Activated CD4-positive, alpha-beta T cell treated with anti-CD3 and anti-CD28 coated beads, Interleukin-2, amount 10 ng/mL, durations not matched to agents 24 days and 14 days (primary cell): ENCODE results near the gene SUSD5. TPM values are rescaled to one million over a fixed set of nuclear protein-coding genes. Genes with fewer than 3 reads are reported as not detected.
A peak's percentile ranks its signal among the peaks of the same experiment; 100 is the strongest.

ENCODE experiments used
- DNase-seq: peaks from one replicate; pipeline ENCODE4 v3.0.0; 2022
- H3K27ac Mint-ChIP-seq: one replicate; pipeline ENCODE4 v1.8.0; 2022; ENCODE audit warnings: mild to moderate bottlenecking, mixed read lengths
- H3K27me3 Mint-ChIP-seq: one replicate; pipeline ENCODE4 v1.8.0; 2022; ENCODE audit warnings: mixed read lengths
- H3K36me3 Mint-ChIP-seq: one replicate; pipeline ENCODE4 v1.8.0; 2022; ENCODE audit warnings: low read depth, mild to moderate bottlenecking, mixed read lengths
- H3K4me1 Mint-ChIP-seq: one replicate; pipeline ENCODE4 v1.8.0; 2021; ENCODE audit warnings: mixed read lengths
- H3K4me3 Mint-ChIP-seq: one replicate; pipeline ENCODE4 v1.8.0; 2022; ENCODE audit warnings: mild to moderate bottlenecking, moderate library complexity, mixed read lengths
- H3K9me3 Mint-ChIP-seq: one replicate; pipeline ENCODE4 v1.8.0; 2021; ENCODE audit warnings: mixed read lengths
- intact Hi-C: fragments of 100-400 bp; cut with micrococcal nuclease; formaldehyde crosslinking; loops from one replicate; pipeline ENCODE4 v1.15.1; 2023
- total RNA-seq: library from RNA; stranded (reverse); gene quantifications from 2 replicates; pipeline ENCODE4 v1.2.3, GENCODE V29; 2022

The SUSD5 gene
- total RNA-seq, 1 donor from 2014 or later = not detected

DNA sequence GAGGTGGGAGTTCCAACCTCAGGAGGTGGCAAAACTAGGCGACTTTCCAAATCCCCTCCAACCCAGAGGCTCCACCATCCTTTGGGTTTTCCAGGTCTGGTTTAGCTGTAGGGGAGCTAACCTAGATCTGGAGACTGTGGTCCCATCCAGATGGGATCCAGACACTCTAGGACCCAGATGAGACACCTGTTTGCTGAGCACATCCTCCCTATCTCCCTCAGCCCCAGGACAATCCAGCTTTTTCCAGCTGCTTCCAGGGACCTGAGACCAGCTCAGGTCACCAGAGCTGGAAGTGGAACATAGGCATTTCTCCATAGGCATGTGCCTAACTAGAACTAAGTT, 86.6 kb downstream of the SUSD5 start:
- intact Hi-C loops = no loop called here
- Mint-ChIP-seq H3K9me3 (no peaks in the 10 kb centered on the region), H3K27ac (no peak overlapping the region), H3K4me1 (peaks cover 7% of the 10 kb centered on the region), H3K27me3 (no peaks in the 10 kb centered on the region), H3K4me3 (no peak overlapping the region), H3K36me3 (peaks cover 7% of the 10 kb centered on the region)
- no peak for DNase-seq

DNA sequence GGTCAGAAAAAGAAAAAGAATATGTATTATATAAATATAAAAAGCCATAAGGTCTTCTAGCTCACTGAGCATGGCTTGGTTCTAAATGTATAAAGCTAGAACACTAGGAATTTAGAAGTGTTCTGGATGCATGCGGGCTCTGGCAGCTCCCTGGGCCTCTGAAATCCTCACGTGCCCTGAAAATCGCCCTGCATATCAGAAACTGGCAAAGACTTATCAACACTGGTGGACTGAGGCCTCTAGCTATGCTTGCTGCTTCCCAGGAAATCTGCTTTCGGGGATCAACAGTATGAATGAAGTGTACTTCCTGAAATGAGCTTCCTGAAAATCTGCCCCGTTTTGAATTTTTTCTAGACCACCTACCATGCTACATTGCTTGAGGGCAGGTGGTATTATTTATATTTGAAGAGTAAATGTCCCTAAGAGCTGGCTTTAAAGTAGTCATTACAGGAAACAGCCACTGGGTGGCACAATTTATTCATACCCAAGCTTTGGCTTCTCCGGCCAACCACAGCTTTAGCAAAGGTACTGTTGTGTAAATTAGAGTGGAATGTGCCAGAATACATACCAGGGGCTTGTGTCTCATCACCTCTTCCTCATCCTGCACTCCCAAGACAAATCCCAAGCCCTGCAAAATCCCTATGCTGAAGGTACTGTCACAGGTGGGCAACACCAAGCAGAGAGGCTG, 87.1 kb downstream of the SUSD5 start:
- Mint-ChIP-seq H3K27ac (no peak overlapping the region), H3K9me3 (no peaks in the 10 kb centered on the region), H3K36me3 (peaks cover 4% of the 10 kb centered on the region), H3K4me3 (no peak overlapping the region), H3K4me1 (peaks cover 6% of the 10 kb centered on the region), H3K27me3 (no peaks in the 10 kb centered on the region)
- DNase-seq = peak; percentile 82
- intact Hi-C loops = loop anchor here (1.0 to 2.0 kb wide), 2 partner anchors 241 to 655 kb away; no protein-coding TSS in a partner anchor

DNA sequence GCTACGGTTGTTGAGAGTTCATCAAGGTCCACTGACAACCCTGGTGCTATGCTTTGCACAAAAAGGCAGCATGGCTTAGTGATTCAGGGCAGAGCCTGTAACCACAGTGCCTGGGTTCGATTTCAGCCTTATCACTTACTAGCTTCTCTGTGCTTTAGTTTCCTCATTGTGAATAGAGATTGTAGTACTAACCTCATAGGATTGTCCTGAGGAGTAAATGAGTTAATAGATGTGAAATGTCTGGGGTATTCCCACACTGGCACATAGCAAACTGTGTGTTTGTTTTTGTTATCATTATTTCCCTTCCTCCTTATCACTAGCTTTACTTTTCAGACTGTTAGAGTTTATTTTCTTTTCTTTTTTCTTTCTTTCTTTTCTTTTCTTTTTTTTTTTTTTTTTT, 88.5 kb downstream of the SUSD5 start:
- Mint-ChIP-seq H3K27ac (no peak overlapping the region), H3K27me3 (no peaks in the 10 kb centered on the region), H3K36me3 (peaks cover 7% of the 10 kb centered on the region), H3K4me1 (peaks cover 6% of the 10 kb centered on the region), H3K4me3 (no peak overlapping the region), H3K9me3 (no peaks in the 10 kb centered on the region)
- no peak for DNase-seq
- intact Hi-C loops = loop anchor here (2.0 kb wide), 1 partner anchor 657 kb away; no protein-coding TSS in a partner anchor

DNA sequence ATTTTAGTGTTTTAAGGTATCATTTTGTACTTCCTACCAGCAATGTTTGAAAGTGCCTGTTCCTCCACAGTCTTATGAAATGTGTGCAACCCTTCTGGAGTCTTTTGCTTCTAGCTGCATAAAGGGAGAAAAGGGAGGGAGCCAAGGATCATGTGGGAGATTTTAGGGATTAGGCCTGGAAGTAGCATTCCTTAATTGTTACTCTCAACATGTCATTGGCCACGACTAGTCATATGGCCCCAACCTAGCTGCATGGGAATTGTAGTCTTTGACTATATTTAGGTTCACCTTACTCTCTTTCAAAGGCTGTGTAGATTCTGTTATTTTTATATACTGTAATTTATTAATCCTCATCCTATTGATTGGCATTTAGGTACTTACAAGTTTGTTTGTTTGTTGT, 89.9 kb downstream of the SUSD5 start:
- Mint-ChIP-seq H3K4me3 (no peak overlapping the region), H3K27me3 (no peaks in the 10 kb centered on the region), H3K36me3 (peaks cover 12% of the 10 kb centered on the region), H3K4me1 (peaks cover 4% of the 10 kb centered on the region), H3K9me3 (no peaks in the 10 kb centered on the region), H3K27ac (no peak overlapping the region)
- no peak for DNase-seq
- intact Hi-C loops = no loop called here

DNA sequence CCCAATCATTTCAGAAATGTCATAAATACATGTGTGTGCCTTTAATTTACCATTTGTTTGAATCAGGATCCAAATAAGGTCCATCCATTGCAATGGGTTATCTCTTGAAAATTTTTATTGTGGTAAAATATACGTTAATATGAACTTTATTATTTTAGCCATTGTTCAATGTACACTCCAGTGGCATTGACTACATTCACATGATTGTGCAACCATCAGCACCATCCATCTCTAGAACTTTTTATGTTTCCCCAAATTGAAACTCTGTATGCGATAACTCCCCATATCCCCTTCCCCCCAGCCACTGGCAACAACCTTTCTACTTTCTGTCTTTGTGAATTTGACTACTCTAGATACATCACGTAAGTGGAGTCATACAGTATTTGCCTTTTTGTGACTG, 92.8 kb downstream of the SUSD5 start:
- H3K4me1 Mint-ChIP-seq = peaks cover 4% of the 10 kb centered on the region
- no peaks in the 10 kb centered on the region for H3K9me3 Mint-ChIP-seq
- H3K27ac Mint-ChIP-seq = no peak overlapping the region
- DNase-seq = no peak
- H3K36me3 Mint-ChIP-seq = peaks cover 9% of the 10 kb centered on the region
- intact Hi-C loops = no loop called here
- no peaks in the 10 kb centered on the region for H3K27me3 Mint-ChIP-seq
- H3K4me3 Mint-ChIP-seq = no peak overlapping the region

DNA sequence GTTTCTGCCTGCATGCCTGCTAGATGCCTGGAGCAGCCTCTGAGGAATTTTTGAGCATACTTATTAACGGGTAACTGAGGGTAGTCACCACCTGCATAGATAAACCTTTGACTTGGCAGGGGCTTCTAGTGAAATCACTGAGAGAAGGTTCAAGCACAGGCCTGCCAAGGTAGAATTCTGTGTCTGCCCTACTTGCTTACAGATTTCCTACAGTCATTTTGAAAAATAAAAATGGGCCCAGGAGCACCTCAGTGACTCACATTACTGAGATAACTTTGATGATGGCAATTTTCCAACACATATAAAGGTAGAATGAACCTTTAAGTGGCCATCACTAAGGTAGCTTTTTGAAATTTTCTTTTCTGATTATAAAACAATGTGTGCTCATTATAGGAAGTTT, 94.0 kb downstream of the SUSD5 start:
- H3K27me3 Mint-ChIP-seq = no peaks in the 10 kb centered on the region

DNA sequence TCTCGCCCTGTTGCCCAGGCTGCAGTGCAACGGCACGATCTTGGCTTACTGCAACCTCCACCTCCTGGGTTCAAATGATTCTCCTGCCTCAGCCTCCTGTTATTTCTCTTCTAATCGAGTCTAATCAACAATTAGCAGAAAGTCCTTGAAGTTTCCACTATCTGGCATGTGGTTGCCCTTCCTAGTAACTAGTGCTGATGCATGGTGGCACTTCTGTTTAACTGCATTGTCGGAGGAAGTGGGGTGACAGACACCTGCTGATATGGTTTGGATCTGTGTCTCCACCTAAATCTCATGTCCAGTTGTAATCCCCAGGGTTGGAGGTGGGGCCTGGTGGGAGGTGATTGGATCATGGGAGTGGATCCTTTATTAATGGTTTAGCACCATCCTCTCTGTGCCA, 95.6 kb downstream of the SUSD5 start:
- H3K4me1 Mint-ChIP-seq = peaks cover 6% of the 10 kb centered on the region
- DNase-seq = no peak
- peaks cover 9% of the 10 kb centered on the region for H3K36me3 Mint-ChIP-seq
- H3K9me3 Mint-ChIP-seq = no peaks in the 10 kb centered on the region
- H3K27ac Mint-ChIP-seq = no peak overlapping the region
- intact Hi-C loops = no loop called here
- no peaks in the 10 kb centered on the region for H3K27me3 Mint-ChIP-seq
- H3K4me3 Mint-ChIP-seq = no peak overlapping the region

More for the DNA sequence above, 94.0 kb downstream of the SUSD5 start:
- no peak for DNase-seq
- Mint-ChIP-seq H3K36me3 (peaks cover 9% of the 10 kb centered on the region), H3K4me1 (peaks cover 4% of the 10 kb centered on the region), H3K4me3 (no peak overlapping the region), H3K9me3 (no peaks in the 10 kb centered on the region), H3K27ac (no peak overlapping the region)
- intact Hi-C loops = no loop called here

DNA sequence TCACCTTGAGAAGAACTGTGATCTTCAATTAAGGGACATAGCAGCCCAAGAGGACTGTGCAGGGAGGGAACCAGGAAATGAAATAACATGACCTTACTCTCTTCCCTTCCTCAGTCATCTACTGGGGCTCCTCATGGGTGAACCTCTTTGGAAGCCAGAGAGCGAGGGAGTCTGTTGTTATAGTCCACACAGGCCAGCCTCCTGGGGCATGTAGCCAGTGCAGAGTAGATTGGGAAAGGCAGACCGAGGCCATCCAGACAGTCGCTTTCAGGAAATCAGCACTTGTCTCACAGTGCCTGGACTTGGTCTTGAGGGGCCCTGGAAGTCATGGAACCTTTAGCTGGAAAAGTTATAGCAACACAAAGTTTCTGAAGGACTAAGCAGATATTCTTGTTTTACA, 98.7 kb downstream of the SUSD5 start:
- Mint-ChIP-seq H3K36me3 (peaks cover 4% of the 10 kb centered on the region), H3K9me3 (no peaks in the 10 kb centered on the region), H3K27ac (no peak overlapping the region), H3K4me1 (peaks cover 6% of the 10 kb centered on the region), H3K4me3 (no peak overlapping the region), H3K27me3 (no peaks in the 10 kb centered on the region)
- DNase-seq = no peak
- intact Hi-C loops = no loop called here

DNA sequence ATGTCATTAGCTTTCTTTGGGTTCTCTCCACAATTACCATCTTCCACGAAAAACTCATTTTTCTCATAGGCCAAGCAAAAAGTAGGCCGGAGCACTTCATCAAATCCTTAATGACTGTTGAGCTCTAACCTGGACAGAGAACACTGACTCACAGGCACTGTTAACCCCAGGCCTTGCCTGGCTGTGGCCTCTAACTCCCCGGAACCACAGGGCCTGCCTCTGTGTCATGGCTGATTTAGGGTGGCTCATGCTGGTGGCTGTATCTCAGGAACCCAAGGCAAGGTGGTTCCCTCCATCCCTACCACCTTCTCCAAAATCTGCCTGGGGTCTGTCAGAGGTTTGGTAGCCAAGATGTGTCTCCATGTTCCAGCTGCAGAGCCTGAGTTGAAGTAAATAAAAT, 101.1 kb downstream of the SUSD5 start:
- Mint-ChIP-seq H3K4me3 (no peak overlapping the region), H3K9me3 (no peaks in the 10 kb centered on the region), H3K27ac (no peak overlapping the region), H3K27me3 (no peaks in the 10 kb centered on the region), H3K4me1 (peaks cover 8% of the 10 kb centered on the region), H3K36me3 (no peaks in the 10 kb centered on the region)
- intact Hi-C loops = no loop called here
- DNase-seq = no peak

DNA sequence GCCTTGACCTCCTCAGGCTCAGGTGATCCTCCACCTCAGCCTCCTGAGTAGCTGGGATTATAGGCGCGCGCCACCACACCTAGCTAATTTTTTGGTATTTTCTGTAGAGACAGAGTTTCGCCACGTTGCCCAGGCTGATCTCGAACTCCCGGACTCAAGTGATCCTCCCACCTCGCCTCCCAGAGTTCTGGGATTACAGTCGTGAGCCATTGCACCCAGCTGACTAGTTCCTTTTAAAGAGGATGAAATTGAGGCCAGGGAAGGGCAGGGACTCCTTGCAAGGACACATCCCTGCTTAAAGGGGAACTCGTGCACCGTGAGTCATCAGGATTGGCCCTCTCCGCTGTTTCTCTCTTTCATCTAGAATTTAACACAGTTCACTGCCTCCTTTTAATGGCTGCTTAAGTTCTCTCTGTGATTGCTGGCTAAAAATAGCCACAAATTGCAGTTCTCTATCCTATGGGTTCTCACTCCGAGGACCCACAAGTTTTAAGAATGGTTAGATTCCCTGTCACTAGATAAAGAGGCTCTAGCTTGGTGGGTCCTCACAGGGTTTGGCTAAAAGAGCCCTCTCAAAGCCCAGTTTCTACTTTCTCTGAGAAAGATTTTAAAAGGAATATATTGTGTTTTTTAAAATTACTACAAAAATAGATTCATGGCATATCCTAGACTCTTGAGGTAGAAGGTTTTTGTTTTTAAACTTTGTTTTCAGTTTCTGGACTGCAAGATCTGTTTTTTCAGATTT, 103.4 kb downstream of the SUSD5 start:
- H3K27me3 Mint-ChIP-seq = no peaks in the 10 kb centered on the region
- DNase-seq = no peak
- H3K36me3 Mint-ChIP-seq = no peaks in the 10 kb centered on the region
- intact Hi-C loops = no loop called here
- H3K4me3 Mint-ChIP-seq = peak overlapping the region; percentile 51
- H3K9me3 Mint-ChIP-seq = no peaks in the 10 kb centered on the region
- H3K4me1 Mint-ChIP-seq = peaks cover 18% of the 10 kb centered on the region
- peak overlapping the region; percentile 20 for H3K27ac Mint-ChIP-seq

DNA sequence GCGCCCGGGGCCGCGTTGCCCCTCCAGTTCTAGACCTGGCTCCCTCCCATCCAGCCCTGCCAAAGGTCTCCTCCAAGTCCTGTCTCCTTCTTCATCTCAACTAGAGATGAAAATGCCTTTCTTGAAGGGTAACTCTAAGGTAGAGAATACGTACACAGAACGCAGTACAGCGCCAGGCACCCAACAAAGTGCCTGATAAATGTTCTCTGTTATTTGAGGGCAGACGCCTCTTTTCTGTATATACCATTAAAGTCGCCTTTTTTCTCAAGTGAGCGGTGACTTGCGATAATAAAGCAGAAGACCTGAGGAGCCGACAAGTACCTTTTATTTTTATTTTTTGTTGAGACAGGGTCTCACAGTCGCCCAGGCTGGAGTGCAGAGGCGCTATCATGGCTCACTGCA, 104.0 kb downstream of the SUSD5 start:
- no peaks in the 10 kb centered on the region for H3K9me3 Mint-ChIP-seq
- peaks cover 18% of the 10 kb centered on the region for H3K4me1 Mint-ChIP-seq
- H3K27ac Mint-ChIP-seq = peak overlapping the region; percentile 81
- H3K36me3 Mint-ChIP-seq = no peaks in the 10 kb centered on the region
- H3K27me3 Mint-ChIP-seq = no peaks in the 10 kb centered on the region
- H3K4me3 Mint-ChIP-seq = peak overlapping the region; percentile 84
- intact Hi-C loops = loop anchor here (1.0 to 5.0 kb wide), 3 partner anchors 17 to 92 kb away; partner anchors contain the start of genes GLB1 and TMPPE
- no peak for DNase-seq

DNA sequence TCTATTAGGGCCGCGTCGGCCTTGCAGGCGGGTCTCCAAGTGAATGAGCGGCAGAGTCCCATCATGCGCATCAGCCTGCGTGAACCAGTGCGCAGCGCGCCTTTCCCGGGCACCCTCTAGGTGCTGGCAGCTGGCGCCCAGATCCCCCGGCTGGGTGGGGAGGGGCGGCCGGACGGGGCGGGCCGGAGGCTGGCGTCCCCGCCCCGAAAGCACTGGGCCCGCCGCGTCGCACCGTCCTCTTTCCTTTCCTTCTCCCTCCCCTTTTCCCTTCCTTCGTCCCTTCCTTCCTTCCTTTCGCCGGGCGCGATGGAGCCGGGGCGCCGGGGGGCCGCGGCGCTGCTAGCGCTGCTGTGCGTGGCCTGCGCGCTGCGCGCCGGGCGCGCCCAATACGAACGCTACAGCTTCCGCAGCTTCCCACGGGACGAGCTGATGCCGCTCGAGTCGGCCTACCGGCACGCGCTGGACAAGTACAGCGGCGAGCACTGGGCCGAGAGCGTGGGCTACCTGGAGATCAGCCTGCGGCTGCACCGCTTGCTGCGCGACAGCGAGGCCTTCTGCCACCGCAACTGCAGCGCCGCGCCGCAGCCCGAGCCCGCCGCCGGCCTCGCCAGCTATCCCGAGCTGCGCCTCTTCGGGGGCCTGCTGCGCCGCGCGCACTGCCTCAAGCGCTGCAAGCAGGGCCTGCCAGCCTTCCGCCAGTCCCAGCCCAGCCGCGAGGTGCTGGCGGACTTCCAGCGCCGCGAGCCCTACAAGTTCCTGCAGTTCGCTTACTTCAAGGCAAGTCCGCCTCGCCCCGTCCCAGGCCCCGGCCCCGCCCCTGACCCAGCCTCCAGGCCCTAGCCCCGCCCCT, 104.6 kb downstream of the SUSD5 start, which contains the start of gene CRTAP:
TSS of gene CRTAP (plus strand) at position 243 of the 850 bp plus-strand sequence. CDS start at position 307, 64 bp downstream.
- intact Hi-C loops = loop anchor here (1.0 to 5.0 kb wide), 3 partner anchors 17 to 92 kb away; partner anchors contain the start of genes GLB1 and TMPPE
- DNase-seq = peak; percentile 95

DNA sequence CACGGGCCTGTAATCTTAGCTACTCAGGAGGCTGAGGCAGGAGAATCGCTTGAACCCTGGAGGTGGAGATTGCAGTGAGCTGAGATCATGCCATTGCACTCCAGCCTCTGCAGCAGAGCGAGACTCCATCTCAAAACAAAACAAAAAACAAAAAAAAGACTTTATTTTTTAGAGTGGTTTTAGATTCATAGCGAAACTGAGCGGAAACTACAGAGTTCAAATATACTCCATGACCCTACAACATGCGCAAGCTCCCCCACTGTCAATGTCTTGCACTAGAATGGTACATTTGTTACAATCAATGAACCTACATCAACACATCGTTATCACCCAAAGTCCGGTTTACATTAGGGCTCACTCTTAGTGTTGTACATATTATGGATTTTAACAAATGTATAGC, 107.0 kb downstream of the SUSD5 start:
- H3K27ac Mint-ChIP-seq = peak overlapping the region; percentile 66
- H3K27me3 Mint-ChIP-seq = peaks cover 4% of the 10 kb centered on the region
- H3K36me3 Mint-ChIP-seq = no peaks in the 10 kb centered on the region
- intact Hi-C loops = loop anchor here (5.0 kb wide), 2 partner anchors 49 to 89 kb away; no protein-coding TSS in a partner anchor
- H3K9me3 Mint-ChIP-seq = peaks cover 6% of the 10 kb centered on the region
- DNase-seq = no peak
- peaks cover 18% of the 10 kb centered on the region for H3K4me1 Mint-ChIP-seq
- H3K4me3 Mint-ChIP-seq = no peak overlapping the region

More for the DNA sequence above, 104.6 kb downstream of the SUSD5 start, which contains the start of gene CRTAP:
- Mint-ChIP-seq H3K27me3 (peaks cover 2% of the 10 kb centered on the region), H3K36me3 (no peaks in the 10 kb centered on the region), H3K9me3 (no peaks in the 10 kb centered on the region), H3K4me1 (peaks cover 16% of the 10 kb centered on the region), H3K4me3 (peak within 1 kb of the TSS; percentile 84), H3K27ac (peak within 1 kb of the TSS; percentile 81)
